Ovary (tissue), 9 donors: ENCODE results near the gene PARD6B. TPM values are rescaled to one million over a fixed set of nuclear protein-coding genes. Genes with fewer than 3 reads are reported as not detected.
"Not testable (repeated sequence)": the region's sequence is repeated elsewhere in the genome, so short reads cannot be mapped to it uniquely, and the experiment has no call there.

ENCODE experiments used
- DNase-seq, 5 donors: peaks; one replicate each; pipeline ENCODE4 v3.0.0-alpha.2; 2019 to 2020
- H3K27ac ChIP-seq, 2 donors: fragments of 200-600 bp; one replicate each; pipeline versions ENCODE4 v1.5.1 to v1.8.0; 2019 to 2022
- H3K27me3 ChIP-seq: fragments of 200-600 bp; one replicate; pipeline ENCODE4 v1.8.0; 2022
- H3K36me3 ChIP-seq: fragments of 200-600 bp; sonication (generic); one replicate; pipeline ENCODE4 v1.5.1; 2019
- H3K4me1 ChIP-seq: one replicate; pipeline ENCODE4 v1.8.1; 2013; ENCODE audit warnings: mild to moderate bottlenecking, moderate library complexity; ENCODE audit not compliant: insufficient read depth
- H3K4me3 ChIP-seq: fragments of 200-600 bp; sonication (generic); one replicate; pipeline ENCODE4 v1.5.1; 2017
- H3K9me3 ChIP-seq, 2 donors: fragments of 200-600 bp in 1 of 2; sonication (generic) in 1 of 2; one replicate each; pipeline versions ENCODE4 v1.5.1 to v1.8.1; 2013 to 2019; ENCODE audit warnings: mild to moderate bottlenecking in 1 of 2, moderate library complexity in 1 of 2
- EP300 ChIP-seq: sonication (generic); formaldehyde crosslinking; IDR thresholded peaks from one replicate; pipeline ENCODE4 v1.6.1; 2017; ENCODE audit warnings: antibody characterized with exemption
- POLR2A ChIP-seq: fragments of 450-650 bp; IDR thresholded peaks from one replicate; pipeline ENCODE4 v1.6.1; 2017; ENCODE audit warnings: antibody characterized with exemption, mild to moderate bottlenecking, moderate library complexity
- WGBS, 3 donors: extraction: QIAGEN DNeasy Blood & Tissue Kit in 1 of 3; methylation state at CpG; one replicate each; pipeline versions ENCODE4 v1.1.5 to v1.1.7; 2013 to 2017; 5-methylcytosine and 5-hydroxymethylcytosine counted together
- intact Hi-C, 4 donors: fragments of 100-400 bp; cut with DNase I; formaldehyde crosslinking; loops; one replicate each; pipeline versions ENCODE4 v1.11.0 to v1.15.1; 2022 to 2023
- polyA plus RNA-seq, 2 donors: library from polyadenylated mRNA; stranded (reverse); fragments of 200-250 nt in 1 of 2; fragments of 350-450 nt in 1 of 2; fragmentation: Illumina TruSeq in 1 of 2; extraction: RNeasy Lipid Tissue Mini Kit (QIAGEN cat#74804) in 1 of 2; gene quantifications; one replicate each; pipeline ENCODE4 v1.2.3, GENCODE V29; 2013 to 2014
- total RNA-seq, 7 donors: library from RNA; depleted of rRNA in 2 of 7; stranded (reverse); fragments of >200 nt in 2 of 7; fragmentation: NEBNext Ultra II Directional in 3 of 7; extraction: Animal tissue kit (Norgen Biotek cat#: 25700) in 3 of 7; gene quantifications; one replicate each; pipeline versions ENCODE4 v1.1.0 to v1.2.4, GENCODE V29; 2016 to 2023
- TF ChIP-seq, protein P1 (sequence below), 3 donors: fragments of 450-650 bp in 2 of 3; fragments of 200-600 bp in 1 of 3; IDR thresholded peaks; one replicate each; pipeline versions ENCODE4 v1.5.1 to v1.8.0; 2016 to 2022; ENCODE audit warnings: antibody characterized with exemption in 3 of 3, mild to moderate bottlenecking in 1 of 3
- donor health status: DM: no; HTN: no; CAD: no; lungs with moderate emphysema.
- donor health status: DM: no; HTN: no; CAD: no.
- donor health status: Bipolar disorder and iron deficiency.
- donor health status: DM: yes; HTN: yes; CAD: no.
- donor health status: DM: no; HTN: no; CAD: no.
- donor health status: DM: yes; HTN: yes; CAD: no.

PARD6B gene
- total and polyA plus RNA-seq, 9 donors: 0.91 to 14.4 (median 6.0) TPM

DNA sequence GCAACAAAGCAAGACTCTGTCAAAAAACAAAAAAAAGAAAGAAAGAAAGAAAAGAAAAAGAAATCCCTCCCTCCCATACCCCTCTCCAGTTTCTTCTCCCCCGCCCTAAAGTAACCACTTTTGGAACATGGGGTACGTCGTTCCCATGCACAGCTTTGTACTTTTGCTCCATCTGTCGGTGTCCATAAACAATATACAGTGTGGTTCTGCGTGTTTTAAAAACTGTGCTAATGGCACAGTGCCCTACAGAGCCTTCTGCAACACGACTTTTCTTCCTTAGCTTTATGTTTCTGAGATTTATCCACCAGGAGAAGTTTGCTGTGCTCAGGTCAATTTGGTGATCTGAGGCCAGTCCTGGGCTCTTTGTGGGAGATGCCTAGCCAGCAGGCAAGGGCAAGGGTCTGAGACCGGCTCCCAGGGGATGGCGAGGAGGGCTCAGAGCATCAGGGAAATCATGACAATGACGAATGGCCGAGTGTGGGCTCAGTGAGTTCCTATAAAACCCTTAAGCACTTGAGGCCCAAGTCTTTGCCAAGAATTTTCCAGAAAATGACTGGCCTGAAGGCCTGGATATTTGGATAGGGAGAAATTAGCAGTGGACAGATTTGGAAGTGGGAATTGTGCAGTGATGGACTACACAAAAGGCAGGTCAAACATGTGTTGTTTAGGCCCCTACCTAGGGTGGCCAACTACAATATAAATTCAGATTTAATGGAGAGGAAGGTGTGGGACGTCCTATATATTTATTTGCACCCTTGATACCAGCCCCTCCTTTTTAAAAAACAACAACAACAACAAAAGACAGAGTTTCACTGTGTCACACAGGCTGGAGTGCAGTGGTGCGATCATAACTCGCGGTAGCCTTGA is 61.6 kb downstream of the PARD6B start:
- peak in 1 of 5 donors; percentile 41 for DNase-seq
- TF ChIP-seq, protein P1, sequence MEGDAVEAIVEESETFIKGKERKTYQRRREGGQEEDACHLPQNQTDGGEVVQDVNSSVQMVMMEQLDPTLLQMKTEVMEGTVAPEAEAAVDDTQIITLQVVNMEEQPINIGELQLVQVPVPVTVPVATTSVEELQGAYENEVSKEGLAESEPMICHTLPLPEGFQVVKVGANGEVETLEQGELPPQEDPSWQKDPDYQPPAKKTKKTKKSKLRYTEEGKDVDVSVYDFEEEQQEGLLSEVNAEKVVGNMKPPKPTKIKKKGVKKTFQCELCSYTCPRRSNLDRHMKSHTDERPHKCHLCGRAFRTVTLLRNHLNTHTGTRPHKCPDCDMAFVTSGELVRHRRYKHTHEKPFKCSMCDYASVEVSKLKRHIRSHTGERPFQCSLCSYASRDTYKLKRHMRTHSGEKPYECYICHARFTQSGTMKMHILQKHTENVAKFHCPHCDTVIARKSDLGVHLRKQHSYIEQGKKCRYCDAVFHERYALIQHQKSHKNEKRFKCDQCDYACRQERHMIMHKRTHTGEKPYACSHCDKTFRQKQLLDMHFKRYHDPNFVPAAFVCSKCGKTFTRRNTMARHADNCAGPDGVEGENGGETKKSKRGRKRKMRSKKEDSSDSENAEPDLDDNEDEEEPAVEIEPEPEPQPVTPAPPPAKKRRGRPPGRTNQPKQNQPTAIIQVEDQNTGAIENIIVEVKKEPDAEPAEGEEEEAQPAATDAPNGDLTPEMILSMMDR (IDR thresholded peaks at IDR 0.05): no peak
- no peak for TF ChIP-seq EP300
- no peak for TF ChIP-seq POLR2A
- intact Hi-C loops: loop anchor here in 2 of 4 donors (2.0 to 10.0 kb wide), 2 partner anchors 132 to 138 kb away; partner anchors contain the start of gene ADNP (in 1 of the 2)
- Histone ChIP-seq H3K36me3 (no peaks in the 10 kb centered on the region), H3K27me3 (no peaks in the 10 kb centered on the region), H3K4me1 (peaks cover 4% of the 10 kb centered on the region), H3K9me3 (no peaks in the 10 kb centered on the region), H3K27ac (no peak overlapping the region), H3K4me3 (no peak overlapping the region)
- 70 to 71% (median 71%) methylated on average over 14 of the region's 14 CpGs for WGBS, 3 donors

DNA sequence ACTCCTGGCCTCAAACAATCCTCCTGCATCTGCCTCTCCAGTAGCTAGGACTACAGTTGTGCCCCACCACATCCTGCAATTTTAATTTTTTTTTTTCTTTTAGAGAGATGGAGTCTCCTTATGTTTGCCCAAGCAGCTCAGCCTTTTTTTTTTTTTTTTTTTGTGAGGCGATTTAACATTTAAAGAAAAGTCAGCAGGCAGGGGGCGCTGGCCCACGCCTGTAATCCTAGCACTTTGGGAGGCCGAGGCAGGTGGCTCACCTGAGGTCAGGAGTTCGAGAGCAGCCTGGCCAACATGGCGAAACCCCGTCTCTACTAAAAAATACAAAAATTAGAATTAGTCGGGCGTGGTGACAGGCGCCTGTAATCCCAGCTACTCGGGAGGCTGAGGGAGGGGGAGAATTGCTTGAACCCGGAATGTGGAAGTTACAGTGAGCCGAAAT is 62.2 kb downstream of the PARD6B start:
- H3K27me3 ChIP-seq, H3K27ac ChIP-seq, H3K4me1 ChIP-seq, H3K4me3 ChIP-seq, H3K9me3 ChIP-seq, H3K36me3 ChIP-seq: not testable (repeated sequence)
- intact Hi-C loops: loop anchor here (2.0 to 10.0 kb wide), 2 partner anchors 131 to 137 kb away; partner anchors contain the start of gene ADNP (in 3 of the 4)
- 66 to 77% (median 67%) methylated on average over 13 of the region's 13 CpGs for WGBS, 3 donors
- DNase-seq: peak in 3 of 5 donors; percentile 30 to 49 (median 32)

DNA sequence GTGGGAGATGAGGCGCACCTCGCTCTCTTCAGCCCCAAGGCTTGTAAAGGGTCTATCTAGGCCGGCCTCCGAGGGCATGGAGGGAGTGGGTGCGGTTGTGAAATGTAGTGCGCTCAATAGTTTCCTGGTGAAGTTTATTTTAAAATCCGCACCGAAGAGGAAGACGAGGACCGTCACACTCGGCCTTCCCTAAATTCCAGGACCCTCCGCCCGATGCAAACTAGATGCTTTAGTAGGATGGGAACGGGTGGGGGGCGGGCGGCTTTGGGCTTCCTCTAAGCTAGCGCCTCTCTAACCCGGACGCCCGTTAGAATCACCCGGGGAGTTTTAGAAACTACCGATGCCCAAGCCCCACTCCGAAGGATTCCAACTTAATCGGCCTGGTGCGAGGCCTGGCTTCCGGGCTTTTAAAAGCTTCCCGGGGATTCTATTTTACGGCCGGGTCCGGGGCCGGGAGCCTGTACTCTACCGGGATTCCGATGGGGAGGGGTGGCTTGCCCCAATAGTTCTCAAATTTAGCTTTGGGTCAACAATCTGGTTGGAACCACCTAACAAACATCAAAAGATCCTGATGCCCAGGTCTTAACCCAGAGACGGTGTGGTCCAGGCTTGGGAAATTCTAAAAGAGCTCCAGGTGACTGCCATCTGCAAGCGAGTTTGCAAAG is 62.9 kb downstream of the PARD6B start:
- Histone ChIP-seq H3K36me3 (no peaks in the 10 kb centered on the region), H3K27ac (peak overlapping the region; percentile 10 to 42), H3K27me3 (no peaks in the 10 kb centered on the region), H3K4me1 (peaks cover 3% of the 10 kb centered on the region), H3K9me3 (no peaks in the 10 kb centered on the region), H3K4me3 (peak overlapping the region; percentile 76)
- no peak for TF ChIP-seq EP300
- TF ChIP-seq, protein P1 (IDR thresholded peaks at IDR 0.05): no peak
- TF ChIP-seq POLR2A: no peak
- DNase-seq: peak in 2 of 5 donors; percentile 43 to 45
- 11 to 17% (median 12%) methylated on average over 35 of the region's 35 CpGs for WGBS, 3 donors
- intact Hi-C loops: loop anchor here in 3 of 4 donors (2.0 to 10.0 kb wide), 2 partner anchors 130 to 136 kb away; partner anchors contain the start of gene ADNP (in 2 of the 3)

DNA sequence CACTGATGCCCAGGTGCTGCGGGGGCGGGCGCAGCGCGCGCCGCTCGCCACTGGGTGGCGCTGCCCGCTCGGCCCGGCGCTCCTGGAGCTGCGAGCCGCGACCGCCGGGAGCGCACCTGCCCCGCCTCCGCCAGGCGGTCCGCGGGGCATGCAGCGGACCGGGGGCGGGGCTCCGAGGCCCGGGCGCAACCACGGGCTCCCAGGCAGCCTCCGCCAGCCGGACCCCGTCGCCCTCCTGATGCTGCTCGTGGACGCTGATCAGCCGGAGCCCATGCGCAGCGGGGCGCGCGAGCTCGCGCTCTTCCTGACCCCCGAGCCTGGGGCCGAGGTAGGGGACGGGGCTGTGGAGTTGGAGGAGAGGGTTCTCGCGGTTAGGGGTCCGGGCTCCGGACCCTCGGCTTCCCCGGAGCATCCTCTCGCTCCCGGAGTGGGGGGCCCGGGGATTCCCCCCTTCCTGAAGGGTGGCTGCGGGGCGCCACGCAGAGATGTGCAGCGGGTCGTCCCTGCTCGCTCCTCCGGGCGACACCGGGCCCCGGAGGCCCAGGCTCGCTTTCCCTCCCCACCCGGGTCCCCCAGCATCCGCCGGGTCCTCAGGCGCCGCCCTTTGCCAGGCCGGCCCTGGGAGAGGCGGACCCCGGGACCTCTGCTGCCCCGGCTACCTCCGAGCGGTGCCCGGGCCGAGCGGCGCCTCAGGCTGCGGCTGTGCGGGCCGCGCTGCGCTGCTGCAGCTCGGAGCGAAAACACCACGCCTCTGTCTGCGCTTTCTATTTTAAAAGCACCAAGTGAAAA is 63.7 kb downstream of the PARD6B start, which contains the start of gene BCAS4:
Gene BCAS4, plus strand, starts transcription at position 216 of the 789 bp plus-strand sequence. Its CDS starts 23 bp downstream, at position 239.
- Histone ChIP-seq H3K27me3 (no peaks in the 10 kb centered on the region), H3K36me3 (no peaks in the 10 kb centered on the region), H3K9me3 (no peaks in the 10 kb centered on the region), H3K4me3 (peak within 1 kb of the TSS; percentile 76), H3K4me1 (peaks cover 3% of the 10 kb centered on the region), H3K27ac (peak within 1 kb of the TSS; percentile 10 to 44)
- peak; percentile 61 to 85 (median 72) for DNase-seq
- intact Hi-C loops: loop anchor here in 3 of 4 donors (2.0 to 10.0 kb wide), 2 partner anchors 130 to 136 kb away; partner anchors contain the start of gene ADNP (in 2 of the 3)
- 1 to 2% (median 1%) methylated on average over 59 to 92 of the region's 92 CpGs for WGBS, 3 donors
- TF ChIP-seq EP300: no peak
- no peak for TF ChIP-seq POLR2A
- TF ChIP-seq, protein P1 (IDR thresholded peaks at IDR 0.05): peak in 2 of 3 donors; percentile 97
